Measurements from ENCODE around the gene SLC38A7. TPM values are rescaled to one million over a fixed set of nuclear protein-coding genes. Genes with fewer than 3 reads are reported as not detected.

Gene SLC38A7
- total and polyA plus RNA-seq, 2 of the 13 experiments (the other 11 are each of a cell fraction or from before 2014, with no cell fraction given), result 13.2 to 14.1 TPM

DNA sequence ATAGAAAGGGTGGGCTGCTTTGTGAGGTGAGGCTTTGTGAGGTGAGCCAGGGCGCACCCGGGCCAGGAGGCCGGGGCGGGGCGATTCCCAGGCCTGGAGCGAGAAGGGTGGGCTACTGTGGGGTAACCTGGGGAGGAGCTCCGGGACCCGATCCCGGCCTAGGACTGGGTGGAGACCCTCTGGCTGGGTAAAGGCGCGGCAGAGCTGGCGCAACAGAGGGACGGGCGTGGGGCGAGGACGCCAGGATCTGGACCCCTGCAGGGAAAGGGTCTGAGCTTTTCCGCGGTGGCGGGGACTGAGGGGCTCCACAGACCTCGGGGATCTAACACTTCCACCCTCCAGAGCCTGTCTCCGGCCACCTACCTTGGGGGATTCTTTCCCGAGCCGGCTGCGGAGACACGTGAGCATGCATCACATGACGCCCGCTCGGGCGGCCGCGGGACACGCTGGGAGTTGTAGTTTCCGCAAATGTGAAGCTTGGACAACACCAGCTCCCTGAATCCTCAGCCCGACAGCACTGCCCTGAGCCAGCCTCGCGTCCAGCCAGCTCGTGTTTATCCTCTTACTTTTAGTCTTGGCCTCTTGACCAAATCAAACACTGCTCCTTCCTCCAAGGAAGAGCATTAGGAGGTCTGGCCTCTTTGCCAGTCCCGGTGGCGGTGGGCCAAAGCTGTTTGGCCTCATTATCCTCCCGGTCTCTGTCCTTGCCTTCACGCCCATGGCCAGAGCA lies at the start of gene SLC38A7 (continued):
- TF ChIP-seq, protein P1, sequence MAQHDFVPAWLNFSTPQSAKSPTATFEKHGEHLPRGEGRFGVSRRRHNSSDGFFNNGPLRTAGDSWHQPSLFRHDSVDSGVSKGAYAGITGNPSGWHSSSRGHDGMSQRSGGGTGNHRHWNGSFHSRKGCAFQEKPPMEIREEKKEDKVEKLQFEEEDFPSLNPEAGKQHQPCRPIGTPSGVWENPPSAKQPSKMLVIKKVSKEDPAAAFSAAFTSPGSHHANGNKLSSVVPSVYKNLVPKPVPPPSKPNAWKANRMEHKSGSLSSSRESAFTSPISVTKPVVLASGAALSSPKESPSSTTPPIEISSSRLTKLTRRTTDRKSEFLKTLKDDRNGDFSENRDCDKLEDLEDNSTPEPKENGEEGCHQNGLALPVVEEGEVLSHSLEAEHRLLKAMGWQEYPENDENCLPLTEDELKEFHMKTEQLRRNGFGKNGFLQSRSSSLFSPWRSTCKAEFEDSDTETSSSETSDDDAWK (CRISPR knock-in tag; IDR thresholded peaks at IDR 0.05), result no peak
- TF ChIP-seq ZNF772 (CRISPR knock-in tag; IDR thresholded peaks at IDR 0.05), result peak; percentile 74
- TF ChIP-seq NR3C1 (CRISPR knock-in tag; IDR thresholded peaks at IDR 0.05), result no peak
- TF ChIP-seq ZNF382 (CRISPR knock-in tag; IDR thresholded peaks at IDR 0.05; ENCODE audit: borderline replicate concordance), result no peak
- no peak for TF ChIP-seq MLLT10 (CRISPR knock-in tag; IDR thresholded peaks at IDR 0.05)
- no peak for TF ChIP-seq ZNF331 (CRISPR knock-in tag; IDR thresholded peaks at IDR 0.05)
- TF ChIP-seq, protein P2, sequence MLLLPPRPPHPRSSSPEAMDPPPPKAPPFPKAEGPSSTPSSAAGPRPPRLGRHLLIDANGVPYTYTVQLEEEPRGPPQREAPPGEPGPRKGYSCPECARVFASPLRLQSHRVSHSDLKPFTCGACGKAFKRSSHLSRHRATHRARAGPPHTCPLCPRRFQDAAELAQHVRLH (CRISPR knock-in tag; IDR thresholded peaks at IDR 0.05; ENCODE audit: borderline replicate concordance, low read depth), result peak; percentile 68
- no peak for TF ChIP-seq ZNF468 (CRISPR knock-in tag; IDR thresholded peaks at IDR 0.05)
- no peak for TF ChIP-seq ZNF552 (CRISPR knock-in tag; IDR thresholded peaks at IDR 0.05; ENCODE audit: borderline replicate concordance)
- TF ChIP-seq, protein P3, sequence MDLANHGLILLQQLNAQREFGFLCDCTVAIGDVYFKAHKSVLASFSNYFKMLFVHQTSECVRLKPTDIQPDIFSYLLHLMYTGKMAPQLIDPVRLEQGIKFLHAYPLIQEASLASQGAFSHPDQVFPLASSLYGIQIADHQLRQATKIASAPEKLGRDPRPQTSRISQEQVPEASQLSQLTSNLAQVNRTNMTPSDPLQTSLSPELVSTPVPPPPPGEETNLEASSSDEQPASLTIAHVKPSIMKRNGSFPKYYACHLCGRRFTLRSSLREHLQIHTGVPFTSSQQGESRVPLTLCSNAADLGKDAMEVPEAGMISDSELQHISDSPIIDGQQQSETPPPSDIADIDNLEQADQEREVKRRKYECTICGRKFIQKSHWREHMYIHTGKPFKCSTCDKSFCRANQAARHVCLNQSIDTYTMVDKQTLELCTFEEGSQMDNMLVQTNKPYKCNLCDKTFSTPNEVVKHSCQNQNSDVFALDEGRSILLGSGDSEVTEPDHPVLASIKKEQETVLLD (CRISPR knock-in tag; IDR thresholded peaks at IDR 0.05; ENCODE audit: low read depth), result no peak
- TF ChIP-seq TSC22D2 (CRISPR knock-in tag; IDR thresholded peaks at IDR 0.05; ENCODE audit: borderline replicate concordance), result peak; percentile 60; the same call in 1 of the 2 replicates
- TF ChIP-seq HDAC6 (IDR thresholded peaks at IDR 0.05; ENCODE audit: low read depth, low read length), result no peak
- TF ChIP-seq, protein P4, sequence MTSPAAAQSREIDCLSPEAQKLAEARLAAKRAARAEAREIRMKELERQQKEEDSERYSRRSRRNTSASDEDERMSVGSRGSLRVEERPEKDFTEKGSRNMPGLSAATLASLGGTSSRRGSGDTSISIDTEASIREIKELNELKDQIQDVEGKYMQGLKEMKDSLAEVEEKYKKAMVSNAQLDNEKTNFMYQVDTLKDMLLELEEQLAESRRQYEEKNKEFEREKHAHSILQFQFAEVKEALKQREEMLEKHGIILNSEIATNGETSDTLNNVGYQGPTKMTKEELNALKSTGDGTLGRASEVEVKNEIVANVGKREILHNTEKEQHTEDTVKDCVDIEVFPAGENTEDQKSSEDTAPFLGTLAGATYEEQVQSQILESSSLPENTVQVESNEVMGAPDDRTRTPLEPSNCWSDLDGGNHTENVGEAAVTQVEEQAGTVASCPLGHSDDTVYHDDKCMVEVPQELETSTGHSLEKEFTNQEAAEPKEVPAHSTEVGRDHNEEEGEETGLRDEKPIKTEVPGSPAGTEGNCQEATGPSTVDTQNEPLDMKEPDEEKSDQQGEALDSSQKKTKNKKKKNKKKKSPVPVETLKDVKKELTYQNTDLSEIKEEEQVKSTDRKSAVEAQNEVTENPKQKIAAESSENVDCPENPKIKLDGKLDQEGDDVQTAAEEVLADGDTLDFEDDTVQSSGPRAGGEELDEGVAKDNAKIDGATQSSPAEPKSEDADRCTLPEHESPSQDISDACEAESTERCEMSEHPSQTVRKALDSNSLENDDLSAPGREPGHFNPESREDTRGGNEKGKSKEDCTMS (CRISPR knock-in tag; conservative IDR thresholded peaks at IDR 0.05), result no peak
- peak; percentile 11; the same call in 1 of the 2 replicates for TF ChIP-seq TGIF2 (CRISPR knock-in tag; IDR thresholded peaks at IDR 0.05)
- no peak for TF ChIP-seq ZNF446 (CRISPR knock-in tag; IDR thresholded peaks at IDR 0.05)
- peak; percentile 68 for TF ChIP-seq ZBTB7A (CRISPR knock-in tag; IDR thresholded peaks at IDR 0.05)
- no peak for TF ChIP-seq STAT5B (CRISPR knock-in tag; IDR thresholded peaks at IDR 0.05)
- TF ChIP-seq EED (CRISPR knock-in tag; IDR thresholded peaks at IDR 0.05), result peak; percentile 84; the same call in 1 of the 2 replicates
- TF ChIP-seq FOSL2 (CRISPR knock-in tag; IDR thresholded peaks at IDR 0.05), result 0 out of 2 replicates have a peak, but pooled peaks have one; percentile 25
- TF ChIP-seq, protein P5, sequence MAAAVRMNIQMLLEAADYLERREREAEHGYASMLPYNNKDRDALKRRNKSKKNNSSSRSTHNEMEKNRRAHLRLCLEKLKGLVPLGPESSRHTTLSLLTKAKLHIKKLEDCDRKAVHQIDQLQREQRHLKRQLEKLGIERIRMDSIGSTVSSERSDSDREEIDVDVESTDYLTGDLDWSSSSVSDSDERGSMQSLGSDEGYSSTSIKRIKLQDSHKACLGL (CRISPR knock-in tag; IDR thresholded peaks at IDR 0.05), result peak; percentile 84; the same call in 1 of the 2 replicates
- no peak for TF ChIP-seq ZSCAN21 (CRISPR knock-in tag; IDR thresholded peaks at IDR 0.05; ENCODE audit: borderline replicate concordance)
- peak; percentile 21; the same call in 1 of the 2 replicates for TF ChIP-seq ATF7-NPFF (CRISPR knock-in tag; IDR thresholded peaks at IDR 0.05; ENCODE audit: low read depth)
- TF ChIP-seq, protein P6, sequence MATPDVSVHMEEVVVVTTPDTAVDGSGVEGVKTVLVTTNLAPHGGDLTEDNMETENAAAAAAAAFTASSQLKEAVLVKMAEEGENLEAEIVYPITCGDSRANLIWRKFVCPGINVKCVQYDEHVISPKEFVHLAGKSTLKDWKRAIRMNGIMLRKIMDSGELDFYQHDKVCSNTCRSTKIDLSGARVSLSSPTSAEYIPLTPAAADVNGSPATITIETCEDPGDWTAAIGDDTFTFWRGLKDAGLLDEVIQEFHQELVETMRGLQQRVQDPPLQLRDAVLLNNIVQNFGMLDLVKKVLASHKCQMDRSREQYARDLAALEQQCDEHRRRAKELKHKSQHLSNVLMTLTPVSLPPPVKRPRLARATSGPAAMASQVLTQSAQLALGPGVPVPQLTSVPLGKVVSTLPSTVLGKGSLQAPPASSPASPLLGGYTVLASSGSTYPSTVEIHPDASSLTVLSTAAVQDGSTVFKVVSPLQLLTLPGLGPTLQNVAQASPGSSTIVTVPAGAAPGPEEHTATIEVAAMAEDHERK (CRISPR knock-in tag; IDR thresholded peaks at IDR 0.05; ENCODE audit: low read depth), result 0 out of 2 replicates have a peak, but pooled peaks have one; percentile 53

Data from HepG2 (cell line).